HTR-8/SVneo (cell line): Measurements from ENCODE around the gene CMSS1.
"Not testable (repeated sequence)": the region's sequence is repeated elsewhere in the genome, so short reads cannot be mapped to it uniquely, and the experiment has no call there.

Experiments used
- DNase-seq: peaks from one replicate; pipeline ENCODE4 v3.0.0; 2011; ENCODE audit warnings: low spot score, mixed read lengths; ENCODE audit not compliant: insufficient read length
- FAIRE-seq: peaks from 2 replicates; lab custom pipeline; 2011; peaks lifted over from hg19 to GRCh38; lab: Jason Lieb, UNC

The CMSS1 gene

GRCh38 chr3:100088735-100089368, 271.2 kb downstream of the CMSS1 start:
- FAIRE-seq (no peak), DNase-seq (no peak)

- FAIRE-seq (peak; percentile 38), DNase-seq (peak; percentile 28)
Observed at GRCh38 chr3:100089812-100090668, 272.4 kb downstream of the CMSS1 start.

- no peak for DNase-seq
Observed at GRCh38 chr3:100090669-100091005, 273.0 kb downstream of the CMSS1 start.

GRCh38 chr3:100093831-100094230, 276.2 kb downstream of the CMSS1 start:
- no peak for DNase-seq

More at GRCh38 chr3:100090669-100091005, 273.0 kb downstream of the CMSS1 start:
- no peak for FAIRE-seq

GRCh38 chr3:100096286-100096685, 278.6 kb downstream of the CMSS1 start:
- DNase-seq, result not testable (repeated sequence)
- peak; percentile 33 for FAIRE-seq

More at GRCh38 chr3:100093831-100094230, 276.2 kb downstream of the CMSS1 start:
- no peak for FAIRE-seq

GRCh38 chr3:100096866-100097265, 279.2 kb downstream of the CMSS1 start:
- DNase-seq, result no peak
- no peak for FAIRE-seq

- FAIRE-seq (no peak), DNase-seq (no peak)
Observed at GRCh38 chr3:100097919-100098783, 280.5 kb downstream of the CMSS1 start.

GRCh38 chr3:100098784-100099070, 281.1 kb downstream of the CMSS1 start:
- no peak for FAIRE-seq
- no peak for DNase-seq

- DNase-seq (no peak), FAIRE-seq (no peak)
Observed at GRCh38 chr3:100099621-100100020, 282.0 kb downstream of the CMSS1 start.

GRCh38 chr3:100100425-100100824, 282.8 kb downstream of the CMSS1 start:
- DNase-seq (no peak), FAIRE-seq (no peak)

- no peak for FAIRE-seq
Observed at GRCh38 chr3:100102757-100103156, 285.1 kb downstream of the CMSS1 start.

GRCh38 chr3:100103558-100104441, 286.1 kb downstream of the CMSS1 start:
- DNase-seq (peak; percentile 14), FAIRE-seq (peak; percentile 26)

More at GRCh38 chr3:100102757-100103156, 285.1 kb downstream of the CMSS1 start:
- DNase-seq, result no peak

- DNase-seq, result no peak
- no peak for FAIRE-seq
Observed at GRCh38 chr3:100104442-100104798, 286.8 kb downstream of the CMSS1 start.

- no peak for FAIRE-seq
- no peak for DNase-seq
Observed at GRCh38 chr3:100104817-100105413, 287.3 kb downstream of the CMSS1 start.

- FAIRE-seq, result no peak
- no peak for DNase-seq
Observed at GRCh38 chr3:100105501-100105900, 287.8 kb downstream of the CMSS1 start.

GRCh38 chr3:100106094-100106493, 288.4 kb downstream of the CMSS1 start:
- DNase-seq (no peak), FAIRE-seq (no peak)

- FAIRE-seq (no peak), DNase-seq (no peak)
Observed at GRCh38 chr3:100106531-100107141, 289.0 kb downstream of the CMSS1 start.

GRCh38 chr3:100107221-100107814, 289.7 kb downstream of the CMSS1 start:
- DNase-seq (no peak), FAIRE-seq (no peak)
